ENCODE results near the gene CFAP77. TPM values are rescaled to one million over a fixed set of nuclear protein-coding genes. Genes with fewer than 3 reads are reported as not detected.

CFAP77 gene
- total RNA-seq = 0.09 TPM in 1 of 2 replicates, not detected in the other

DNA sequence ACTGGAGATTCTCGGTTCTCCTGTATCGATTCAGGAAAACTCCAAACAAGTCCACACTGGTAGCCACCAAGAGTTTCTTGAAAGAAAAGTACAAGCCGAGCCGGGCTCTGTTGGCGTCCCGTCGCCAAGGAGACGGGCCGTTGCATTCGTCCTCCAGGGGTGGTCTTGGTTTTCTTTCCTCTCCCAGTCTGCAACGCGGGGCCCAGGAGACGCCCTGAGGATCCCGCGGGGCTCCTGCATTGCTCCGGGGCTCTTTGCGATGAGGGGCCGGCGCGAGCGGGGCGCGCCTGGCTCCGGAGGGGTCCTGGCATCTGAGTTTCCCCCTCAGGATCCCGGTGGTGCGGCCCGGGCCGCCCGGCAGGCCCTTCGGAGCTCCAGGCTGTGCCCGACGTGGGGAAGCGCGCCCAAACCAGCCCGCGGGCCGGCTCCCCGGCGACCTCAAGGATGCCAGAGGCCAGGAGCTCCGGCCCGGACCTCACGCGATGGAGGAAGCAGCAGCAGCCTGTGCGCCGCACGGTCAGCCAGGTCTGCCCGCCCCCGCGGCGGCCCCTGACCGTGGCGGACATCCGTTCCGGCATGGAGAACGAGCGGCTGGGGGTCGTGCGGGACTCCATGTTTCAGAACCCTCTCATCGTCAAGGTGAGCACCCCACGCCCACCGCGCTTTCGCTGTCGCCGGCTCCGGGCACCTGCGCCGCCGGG is at the start of gene CFAP77:
TSS of gene CFAP77 (plus strand) at position 384 of the 701 bp plus-strand sequence. CDS start at position 445, 61 bp downstream.

DNA sequence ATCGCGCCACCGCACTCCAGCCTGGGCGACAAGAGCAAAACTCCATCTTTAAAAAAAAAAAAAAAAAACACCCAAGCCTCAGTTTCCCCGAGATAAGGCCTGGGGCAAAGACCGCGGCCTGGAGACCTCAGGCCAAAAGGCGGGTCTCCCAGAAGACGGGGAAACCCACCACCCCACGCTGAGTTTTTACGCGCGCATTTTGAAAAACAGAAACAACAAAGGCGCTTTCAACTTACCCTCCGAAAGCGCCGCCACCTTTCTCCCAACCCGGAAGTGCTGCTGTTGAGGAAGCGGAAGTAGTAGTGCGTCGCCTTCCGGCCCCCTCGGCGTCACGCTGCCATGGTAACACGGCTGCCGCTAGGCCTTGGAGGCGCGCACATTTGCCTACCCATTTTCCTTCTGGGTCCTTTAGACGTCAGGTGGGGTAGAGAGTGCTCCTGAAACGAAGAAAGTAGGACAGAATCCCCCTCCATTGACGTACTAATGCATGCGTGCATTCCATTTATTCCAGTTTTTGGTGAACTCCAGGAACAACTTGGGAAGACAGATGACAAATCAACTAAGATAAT is 3.4 kb upstream of the CFAP77 start, which contains the start of gene TTF1:
TSS of gene TTF1 (minus strand) at position 287 of the 569 bp plus-strand sequence. CDS start 4,019 bp downstream, outside the sequence.

GRCh38 chr9:132582276-132582785 is 172.3 kb downstream of the CFAP77 start, which contains the start of gene BARHL1:
Gene BARHL1, plus strand, starts transcription at chr9:132582606. Its CDS starts 192 bp downstream, at chr9:132582798.

Other genes starting within 250 kb of the CFAP77 start
- gene NTNG2, start 248.2 kb upstream of the CFAP77 start, total RNA-seq = 0.28 and 0.54 TPM in 2 replicates
- gene SETX, start 55.2 kb upstream of the CFAP77 start, total RNA-seq = 68.6 and 68.8 TPM in 2 replicates
- gene TTF1, start 3.4 kb upstream of the CFAP77 start, total RNA-seq = 10.1 and 10.4 TPM in 2 replicates
- gene BARHL1, start 172.4 kb downstream of the CFAP77 start, total RNA-seq = not detected in 2 replicates